HG03460 (cell line): ENCODE measurements around the gene ALPL.

ENCODE experiments used
- ATAC-seq: cut with Tn5 transposase; IDR thresholded peaks from one replicate; pipeline ENCODE4 v1.9.1; 2021; ENCODE audit not compliant: unreplicated experiment

Gene ALPL

GRCh38 chr1:21596174-21596573, 87.0 kb downstream of the ALPL start:
- ATAC-seq, result no peak

GRCh38 chr1:21596628-21597027, 87.4 kb downstream of the ALPL start:
- ATAC-seq, result no peak

- ATAC-seq, result no peak
These were observed 88.5 kb downstream of the ALPL start for GRCh38 chr1:21597753-21598152.

GRCh38 chr1:21598417-21598816, 89.2 kb downstream of the ALPL start:
- ATAC-seq, result no peak

- ATAC-seq, result no peak
These were observed 89.7 kb downstream of the ALPL start for GRCh38 chr1:21598904-21599303.

GRCh38 chr1:21599402-21599801, 90.2 kb downstream of the ALPL start:
- ATAC-seq, result no peak

- ATAC-seq, result no peak
These were observed 92.2 kb downstream of the ALPL start for GRCh38 chr1:21601278-21602048.

- no peak for ATAC-seq
These were observed 94.2 kb downstream of the ALPL start for GRCh38 chr1:21603177-21604138.

- ATAC-seq, result no peak
These were observed 95.2 kb downstream of the ALPL start for GRCh38 chr1:21604208-21604957.

GRCh38 chr1:21605012-21605715, 95.9 kb downstream of the ALPL start:
- ATAC-seq, result no peak

GRCh38 chr1:21605964-21606705, 96.9 kb downstream of the ALPL start:
- no peak for ATAC-seq

GRCh38 chr1:21607549-21608529, 98.6 kb downstream of the ALPL start:
- peak; percentile 74 for ATAC-seq

GRCh38 chr1:21608798-21609197, 99.6 kb downstream of the ALPL start:
- no peak for ATAC-seq

- no peak for ATAC-seq
These were observed 100.8 kb downstream of the ALPL start for GRCh38 chr1:21610027-21610426.

- ATAC-seq, result no peak
These were observed 102.0 kb downstream of the ALPL start for GRCh38 chr1:21610989-21611785.

- no peak for ATAC-seq
These were observed 102.8 kb downstream of the ALPL start for GRCh38 chr1:21612057-21612456.

GRCh38 chr1:21613072-21613867, 104.0 kb downstream of the ALPL start:
- ATAC-seq, result no peak
